Stomach (tissue), 4 donors: Measurements from ENCODE around the gene KDM4B.

Experiments used
- CTCF ChIP-seq, 7 experiments: fragments of 450-650 bp in 4 of 7; fragments of 200-600 bp in 3 of 7; sonication (generic) in 3 of 7; IDR thresholded peaks; one replicate each; pipeline ENCODE4 v1.5.1; 2016 to 2019; ENCODE audit warnings: antibody characterized with exemption in 7 of 7, control low read depth in 2 of 7, mild to moderate bottlenecking in 1 of 7
- EP300 ChIP-seq: sonication (generic); formaldehyde crosslinking; IDR thresholded peaks from one replicate; pipeline ENCODE4 v1.6.1; 2017; ENCODE audit warnings: antibody characterized with exemption
- POLR2A ChIP-seq, 4 donors: fragments of 450-650 bp; IDR thresholded peaks; one replicate each; pipeline ENCODE4 v1.6.1; 2016; ENCODE audit warnings: antibody characterized with exemption in 4 of 4, control low read depth in 2 of 4, mild to moderate bottlenecking in 1 of 4, moderate library complexity in 1 of 4
- POLR2AphosphoS5 ChIP-seq, 3 donors: sonication (generic); formaldehyde crosslinking; IDR thresholded peaks; one replicate each; pipeline ENCODE4 v1.6.1; 2016; ENCODE audit warnings: antibody characterized with exemption in 3 of 3

- TF ChIP-seq CTCF (IDR thresholded peaks at IDR 0.05) (no peak), POLR2A (IDR thresholded peaks at IDR 0.05) (no peak), POLR2AphosphoS5 (IDR thresholded peaks at IDR 0.05) (no peak), EP300 (no peak)
These were observed 55.4 kb downstream of the KDM4B start for GRCh38 chr19:5024282-5024681.
